HG03432 (cell line): ENCODE measurements around the gene RC3H1.

Experiments
- ATAC-seq: cut with Tn5 transposase; IDR thresholded peaks from one replicate; pipeline ENCODE4 v1.9.1; 2021; ENCODE audit warnings: mild to moderate bottlenecking, moderate library complexity; ENCODE audit not compliant: unreplicated experiment

Gene RC3H1

DNA sequence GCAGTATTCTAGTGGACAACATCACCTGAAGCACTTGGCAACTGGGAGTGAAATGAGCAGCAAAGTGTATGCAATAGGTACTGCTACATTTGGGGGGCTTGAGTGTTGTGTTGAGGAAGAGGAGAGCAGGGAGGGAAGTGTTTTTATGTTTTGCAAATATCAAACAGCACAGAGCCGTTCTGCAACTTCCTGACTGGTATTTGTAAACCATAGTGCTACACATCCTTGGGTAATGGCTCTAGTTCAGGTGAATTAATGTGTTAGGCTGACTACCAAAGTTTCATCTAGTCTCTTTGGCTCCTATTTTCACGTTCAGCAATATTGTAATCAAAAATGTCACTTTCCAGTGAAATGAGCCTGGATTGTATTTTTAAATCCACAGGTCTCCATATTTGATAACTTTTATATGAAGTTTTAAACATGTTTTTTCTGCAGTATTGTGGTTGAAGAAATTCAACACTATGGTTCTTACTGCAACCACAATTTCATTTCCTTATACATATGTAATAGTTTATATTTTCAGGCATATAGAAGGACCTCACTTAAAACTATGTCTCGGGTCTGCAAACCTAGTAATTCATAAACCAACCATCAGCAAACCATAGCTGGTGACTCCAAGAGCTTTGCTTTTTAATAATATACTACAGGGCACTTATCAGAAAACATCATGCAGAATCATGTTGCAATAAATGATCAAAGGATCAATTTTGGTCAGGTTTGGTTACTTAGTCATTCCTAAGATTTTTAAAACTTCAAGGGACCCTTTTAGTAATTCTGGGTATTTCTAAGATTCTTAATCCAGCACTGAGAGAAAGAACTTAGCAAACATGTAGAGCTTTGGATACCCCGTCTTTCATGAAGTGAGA is 135.2 kb downstream of the RC3H1 start:
- no peak for ATAC-seq

GRCh38 chr1:173884701-173885100 is 137.5 kb downstream of the RC3H1 start:
- ATAC-seq, result no peak
